ENCODE data around the gene EEA1.

DNA sequence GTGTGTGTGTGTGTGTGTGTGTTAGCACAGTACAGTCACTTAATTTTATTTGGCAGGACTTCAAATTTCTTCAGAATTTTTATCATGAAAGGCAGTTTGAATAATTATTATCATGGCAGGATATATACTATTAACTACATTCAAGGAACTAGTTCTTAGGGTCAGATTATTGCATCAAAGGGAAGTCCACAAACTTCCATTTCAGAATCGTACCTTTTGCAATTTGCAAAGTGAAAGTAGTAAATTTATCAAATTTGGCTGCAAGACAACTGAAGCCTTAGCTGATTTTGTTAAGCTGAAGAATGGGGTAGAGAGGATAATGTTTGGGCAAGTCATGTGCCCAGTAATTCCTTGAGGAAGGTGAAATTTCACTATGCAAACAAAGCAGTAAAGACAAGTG, 158.1 kb downstream of the EEA1 start:
- TF ChIP-seq, protein P1, sequence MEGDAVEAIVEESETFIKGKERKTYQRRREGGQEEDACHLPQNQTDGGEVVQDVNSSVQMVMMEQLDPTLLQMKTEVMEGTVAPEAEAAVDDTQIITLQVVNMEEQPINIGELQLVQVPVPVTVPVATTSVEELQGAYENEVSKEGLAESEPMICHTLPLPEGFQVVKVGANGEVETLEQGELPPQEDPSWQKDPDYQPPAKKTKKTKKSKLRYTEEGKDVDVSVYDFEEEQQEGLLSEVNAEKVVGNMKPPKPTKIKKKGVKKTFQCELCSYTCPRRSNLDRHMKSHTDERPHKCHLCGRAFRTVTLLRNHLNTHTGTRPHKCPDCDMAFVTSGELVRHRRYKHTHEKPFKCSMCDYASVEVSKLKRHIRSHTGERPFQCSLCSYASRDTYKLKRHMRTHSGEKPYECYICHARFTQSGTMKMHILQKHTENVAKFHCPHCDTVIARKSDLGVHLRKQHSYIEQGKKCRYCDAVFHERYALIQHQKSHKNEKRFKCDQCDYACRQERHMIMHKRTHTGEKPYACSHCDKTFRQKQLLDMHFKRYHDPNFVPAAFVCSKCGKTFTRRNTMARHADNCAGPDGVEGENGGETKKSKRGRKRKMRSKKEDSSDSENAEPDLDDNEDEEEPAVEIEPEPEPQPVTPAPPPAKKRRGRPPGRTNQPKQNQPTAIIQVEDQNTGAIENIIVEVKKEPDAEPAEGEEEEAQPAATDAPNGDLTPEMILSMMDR (IDR thresholded peaks at IDR 0.05; ENCODE audit: poor library complexity): no peak
- no peak for TF ChIP-seq EZH2 (IDR thresholded peaks at IDR 0.05; ENCODE audit: borderline replicate concordance)

Measured in hepatocyte (in vitro differentiated cells).